Stomach (tissue), 4 donors: ENCODE data around the gene FRMD4B.

Source experiments
- EP300 ChIP-seq: sonication (generic); formaldehyde crosslinking; IDR thresholded peaks from one replicate; pipeline ENCODE4 v1.6.1; 2017; ENCODE audit warnings: antibody characterized with exemption
- POLR2A ChIP-seq, 4 donors: fragments of 450-650 bp; IDR thresholded peaks; one replicate each; pipeline ENCODE4 v1.6.1; 2016; ENCODE audit warnings: antibody characterized with exemption in 4 of 4, control low read depth in 2 of 4, mild to moderate bottlenecking in 1 of 4, moderate library complexity in 1 of 4
- POLR2AphosphoS5 ChIP-seq, 3 donors: sonication (generic); formaldehyde crosslinking; IDR thresholded peaks; one replicate each; pipeline ENCODE4 v1.6.1; 2016; ENCODE audit warnings: antibody characterized with exemption in 3 of 3
- TF ChIP-seq, protein P1 (sequence below), 7 experiments: fragments of 450-650 bp in 4 of 7; fragments of 200-600 bp in 3 of 7; sonication (generic) in 3 of 7; IDR thresholded peaks; one replicate each; pipeline ENCODE4 v1.5.1; 2016 to 2019; ENCODE audit warnings: antibody characterized with exemption in 7 of 7, control low read depth in 2 of 7, mild to moderate bottlenecking in 1 of 7

- TF ChIP-seq POLR2AphosphoS5 (IDR thresholded peaks at IDR 0.05) (no peak), POLR2A (IDR thresholded peaks at IDR 0.05) (no peak), EP300 (no peak)
- TF ChIP-seq, protein P1, sequence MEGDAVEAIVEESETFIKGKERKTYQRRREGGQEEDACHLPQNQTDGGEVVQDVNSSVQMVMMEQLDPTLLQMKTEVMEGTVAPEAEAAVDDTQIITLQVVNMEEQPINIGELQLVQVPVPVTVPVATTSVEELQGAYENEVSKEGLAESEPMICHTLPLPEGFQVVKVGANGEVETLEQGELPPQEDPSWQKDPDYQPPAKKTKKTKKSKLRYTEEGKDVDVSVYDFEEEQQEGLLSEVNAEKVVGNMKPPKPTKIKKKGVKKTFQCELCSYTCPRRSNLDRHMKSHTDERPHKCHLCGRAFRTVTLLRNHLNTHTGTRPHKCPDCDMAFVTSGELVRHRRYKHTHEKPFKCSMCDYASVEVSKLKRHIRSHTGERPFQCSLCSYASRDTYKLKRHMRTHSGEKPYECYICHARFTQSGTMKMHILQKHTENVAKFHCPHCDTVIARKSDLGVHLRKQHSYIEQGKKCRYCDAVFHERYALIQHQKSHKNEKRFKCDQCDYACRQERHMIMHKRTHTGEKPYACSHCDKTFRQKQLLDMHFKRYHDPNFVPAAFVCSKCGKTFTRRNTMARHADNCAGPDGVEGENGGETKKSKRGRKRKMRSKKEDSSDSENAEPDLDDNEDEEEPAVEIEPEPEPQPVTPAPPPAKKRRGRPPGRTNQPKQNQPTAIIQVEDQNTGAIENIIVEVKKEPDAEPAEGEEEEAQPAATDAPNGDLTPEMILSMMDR (IDR thresholded peaks at IDR 0.05): no peak
These were observed 146.8 kb downstream of the FRMD4B start for GRCh38 chr3:69239063-69239462.
